Right atrium auricular region (tissue), 2 donors: ENCODE measurements around the gene STUM. TPM values are rescaled to one million over a fixed set of nuclear protein-coding genes. Genes with fewer than 3 reads are reported as not detected.

ENCODE experiments used
- DNase-seq: peaks from one replicate; pipeline ENCODE4 v3.0.0-alpha.2; 2019; ENCODE audit warnings: low spot score
- H3K27ac ChIP-seq, 2 donors: fragments of 200-600 bp; sonication (generic); 1 replicate in 1 of 2; 2 replicates in 1 of 2; pipeline ENCODE4 v1.5.1; 2016 to 2019
- H3K27me3 ChIP-seq, 2 donors: fragments of 200-600 bp; sonication (generic); one replicate each; pipeline versions ENCODE4 v1.5.1 to v1.6.0; 2017 to 2019
- H3K36me3 ChIP-seq: fragments of 200-600 bp; sonication (generic); one replicate; pipeline ENCODE4 v1.5.1; 2016
- H3K4me1 ChIP-seq, 2 donors: fragments of 200-600 bp; sonication (generic); one replicate each; pipeline versions ENCODE4 v1.5.1 to v1.6.0; 2017 to 2019
- H3K4me3 ChIP-seq, 2 donors: fragments of 200-600 bp; sonication (generic); 1 replicate in 1 of 2; 2 replicates in 1 of 2; pipeline ENCODE4 v1.5.1; 2017 to 2019; ENCODE audit warnings: mild to moderate bottlenecking in 1 of 2, moderate library complexity in 1 of 2
- H3K9me3 ChIP-seq, 2 donors: fragments of 200-600 bp; sonication (generic); one replicate each; pipeline ENCODE4 v1.5.1; 2019
- CTCF ChIP-seq, 2 donors: fragments of 200-600 bp; sonication (generic); IDR thresholded peaks; one replicate each; pipeline ENCODE4 v1.5.1; 2019; ENCODE audit warnings: antibody characterized with exemption in 2 of 2
- total RNA-seq, 2 donors: library from RNA; depleted of rRNA; stranded (reverse); fragments of >200 nt; gene quantifications; one replicate each; pipeline ENCODE4 v1.1.0, GENCODE V29; 2016

Gene STUM
- total RNA-seq, 2 donors from 2014 or later: 0.43 to 0.70 TPM

- H3K27me3 ChIP-seq: no peaks in the 10 kb centered on the region
- DNase-seq: no peak
- no peaks in the 10 kb centered on the region for H3K36me3 ChIP-seq
- H3K4me3 ChIP-seq: no peak overlapping the region
- no peaks in the 10 kb centered on the region for H3K4me1 ChIP-seq
- no peak overlapping the region for H3K27ac ChIP-seq
- no peak for TF ChIP-seq CTCF (IDR thresholded peaks at IDR 0.05)
- no peaks in the 10 kb centered on the region for H3K9me3 ChIP-seq
Measured at GRCh38 chr1:226557424-226557823, 8.9 kb downstream of the STUM start.

DNA sequence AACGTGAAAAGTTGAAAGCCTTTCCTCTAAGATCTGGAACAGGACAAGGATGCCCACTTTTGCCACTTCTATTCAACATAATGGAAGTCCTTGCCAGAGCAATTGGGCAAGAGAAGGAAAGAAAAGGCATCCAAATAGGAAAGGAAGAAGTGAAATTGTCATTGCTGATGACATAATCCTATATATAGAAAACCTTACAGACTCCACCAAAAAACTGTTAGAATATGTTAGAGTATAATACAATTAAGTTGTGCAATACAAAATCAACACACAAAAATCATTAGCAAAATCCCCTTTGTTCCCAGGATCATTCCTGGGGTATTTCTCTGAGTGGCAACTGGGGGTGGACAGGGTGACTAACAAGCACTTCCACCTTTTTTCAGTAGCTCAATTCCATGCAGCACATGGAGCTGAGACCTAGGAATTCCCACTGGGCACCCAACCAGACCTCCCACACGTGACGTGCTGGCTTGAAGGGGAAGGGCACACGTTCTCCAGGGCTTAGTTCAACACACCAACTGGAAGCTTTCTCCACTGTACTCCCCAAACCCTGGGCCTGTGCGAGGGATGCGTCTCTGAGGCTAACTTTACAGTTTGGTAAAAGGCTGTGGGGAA is 9.6 kb downstream of the STUM start:
- Histone ChIP-seq H3K27ac (no peak overlapping the region), H3K4me1 (no peaks in the 10 kb centered on the region), H3K4me3 (no peak overlapping the region), H3K9me3 (no peaks in the 10 kb centered on the region), H3K27me3 (no peaks in the 10 kb centered on the region), H3K36me3 (no peaks in the 10 kb centered on the region)
- no peak for TF ChIP-seq CTCF (IDR thresholded peaks at IDR 0.05)
- no peak for DNase-seq

DNA sequence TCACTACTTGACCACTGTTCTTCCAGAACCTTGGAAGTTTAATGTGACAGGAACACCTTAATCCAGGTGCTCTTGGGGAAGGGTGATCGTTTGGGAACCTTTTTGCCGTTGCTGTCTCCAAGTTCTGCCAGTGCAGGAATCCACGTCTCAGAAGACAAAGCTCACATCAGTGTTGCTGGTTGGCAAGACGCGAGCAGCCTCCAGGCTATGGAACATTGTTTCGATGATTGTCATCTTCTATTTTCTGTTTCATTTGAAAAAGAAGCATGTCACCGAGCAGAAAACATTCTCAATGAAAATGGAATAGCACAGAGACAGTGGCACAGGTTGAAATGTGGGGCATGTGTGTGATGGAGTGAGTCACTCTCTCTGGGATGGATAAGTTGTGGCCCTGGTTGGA is 11.7 kb downstream of the STUM start:
- Histone ChIP-seq H3K27me3 (no peaks in the 10 kb centered on the region), H3K36me3 (no peaks in the 10 kb centered on the region), H3K9me3 (no peaks in the 10 kb centered on the region), H3K4me3 (no peak overlapping the region), H3K27ac (no peak overlapping the region), H3K4me1 (no peaks in the 10 kb centered on the region)
- DNase-seq: no peak
- no peak for TF ChIP-seq CTCF (IDR thresholded peaks at IDR 0.05)

GRCh38 chr1:226562989-226563388 is 14.4 kb downstream of the STUM start:
- no peak for DNase-seq
- peaks cover 0 to 4% of the 10 kb centered on the region in 2 donors for H3K4me1 ChIP-seq
- no peaks in the 10 kb centered on the region for H3K27me3 ChIP-seq
- no peak overlapping the region for H3K27ac ChIP-seq
- TF ChIP-seq CTCF (IDR thresholded peaks at IDR 0.05): no peak
- H3K36me3 ChIP-seq: no peaks in the 10 kb centered on the region
- no peak overlapping the region for H3K4me3 ChIP-seq
- H3K9me3 ChIP-seq: no peaks in the 10 kb centered on the region

- H3K27ac ChIP-seq: no peak overlapping the region
- TF ChIP-seq CTCF (IDR thresholded peaks at IDR 0.05): no peak
- peaks cover 0 to 11% of the 10 kb centered on the region in 2 donors for H3K4me1 ChIP-seq
Measured at GRCh38 chr1:226563666-226564065, 15.1 kb downstream of the STUM start.

GRCh38 chr1:226565476-226565875 is 16.9 kb downstream of the STUM start:
- Histone ChIP-seq H3K27me3 (no peaks in the 10 kb centered on the region), H3K36me3 (no peaks in the 10 kb centered on the region), H3K9me3 (no peaks in the 10 kb centered on the region), H3K27ac (no peak overlapping the region), H3K4me1 (peaks cover 0 to 13% of the 10 kb centered on the region in 2 donors), H3K4me3 (no peak overlapping the region)
- DNase-seq: no peak
- TF ChIP-seq CTCF (IDR thresholded peaks at IDR 0.05): no peak

More at GRCh38 chr1:226563666-226564065, 15.1 kb downstream of the STUM start:
- DNase-seq: no peak
- Histone ChIP-seq H3K9me3 (no peaks in the 10 kb centered on the region), H3K36me3 (no peaks in the 10 kb centered on the region), H3K4me3 (no peak overlapping the region), H3K27me3 (no peaks in the 10 kb centered on the region)
